Endothelial cell of umbilical vein (primary cell): Measurements from ENCODE around the gene TMPRSS6. TPM values are rescaled to one million over a fixed set of nuclear protein-coding genes. Genes with fewer than 3 reads are reported as not detected.

Source experiments
- BruUV-seq: library from RNA; stranded (reverse); fragments of 400-500 nt; replicated peaks from 2 replicates; lab custom pipeline; 2021; lab: Mats Ljungman, UMichigan
- CTCF ChIA-PET: fragments of 300-600, 350-600 bp; sonication (Branson Sonifier 250); formaldehyde crosslinking; loops from one replicate; lab custom pipeline; 2021; ENCODE audit warnings: antibody characterized with exemption, inconsistent platforms; lab: Charles Lee
- POLR2A ChIA-PET: fragments of 300-600, 350-600 bp; sonication (Branson Sonifier 250); formaldehyde crosslinking; loops from one replicate; lab custom pipeline; 2021; ENCODE audit warnings: antibody characterized with exemption, inconsistent platforms; lab: Charles Lee
- DNase-seq: peaks from one replicate; pipeline ENCODE4 v3.0.0-alpha.2; 2011; ENCODE audit warnings: low read depth, low spot score
- FAIRE-seq: peaks from 2 replicates; lab custom pipeline; 2011; peaks lifted over from hg19 to GRCh38; lab: Jason Lieb, UNC
- H2AFZ ChIP-seq: 2 replicates; pipeline ENCODE4 v1.6.0; 2012; ENCODE audit warnings: low read depth, low read length, control low read depth, inconsistent platforms
- H3K27ac ChIP-seq: 2 replicates; pipeline ENCODE4 v1.5.1; 2011; ENCODE audit warnings: low read depth, mild to moderate bottlenecking, control low read depth, low read length, moderate library complexity; ENCODE audit not compliant: insufficient read depth
- H3K27me3 ChIP-seq, 2 experiments: 2 replicates each; pipeline versions ENCODE4 v1.6.0 to v1.6.1; 2011; ENCODE audit warnings: low read length in 2 of 2, mixed read lengths in 1 of 2; ENCODE audit not compliant: control insufficient read depth in 2 of 2, insufficient read depth in 2 of 2
- H3K36me3 ChIP-seq, 2 experiments: 2 replicates in 1 of 2; 3 replicates in 1 of 2; pipeline ENCODE4 v1.5.1; 2011; ENCODE audit warnings: low read length in 2 of 2, mild to moderate bottlenecking in 1 of 2, moderate library complexity in 1 of 2; ENCODE audit not compliant: control insufficient read depth in 2 of 2, insufficient read depth in 2 of 2; ENCODE audit errors: extremely low read depth in 1 of 2
- H3K4me1 ChIP-seq: 3 replicates; pipeline ENCODE4 v1.5.1; 2011; ENCODE audit warnings: mild to moderate bottlenecking, low read length; ENCODE audit not compliant: control insufficient read depth, insufficient read depth; ENCODE audit errors: extremely low read depth
- H3K4me2 ChIP-seq: 2 replicates; pipeline ENCODE4 v1.6.1; 2011; ENCODE audit warnings: low read length, control low read depth, mixed read lengths; ENCODE audit not compliant: insufficient read depth
- H3K4me3 ChIP-seq, 3 experiments: fragments of 200-600 bp in 1 of 3; sonication (generic), shearing (Covaris generic) in 1 of 3; replicated peaks in 1 of 3; 2 replicates each; pipeline ENCODE4 v1.5.1; 2011 to 2016; ENCODE audit warnings: control low read depth in 3 of 3, low read length in 3 of 3, mild to moderate bottlenecking in 2 of 3, inconsistent platforms in 1 of 3, low read depth in 1 of 3, moderate library complexity in 1 of 3; ENCODE audit not compliant: insufficient read depth in 1 of 3
- H3K79me2 ChIP-seq: 2 replicates; pipeline ENCODE4 v1.6.0; 2012; ENCODE audit warnings: low read length, inconsistent platforms; ENCODE audit not compliant: control insufficient read depth, insufficient read depth
- H3K9ac ChIP-seq: replicated peaks from 2 replicates; pipeline ENCODE3; 2011; ENCODE audit warnings: low read length, control low read depth; ENCODE audit not compliant: insufficient read depth; ENCODE audit errors: extremely low read depth
- H3K9me1 ChIP-seq: replicated peaks from 3 replicates; pipeline ENCODE4 v1.6.0; 2011; ENCODE audit warnings: mild to moderate bottlenecking, low read length; ENCODE audit not compliant: control insufficient read depth, insufficient read depth; ENCODE audit errors: extremely low read depth
- H3K9me3 ChIP-seq: replicated peaks from 2 replicates; pipeline ENCODE4 v1.5.1; 2012; ENCODE audit warnings: low read length, inconsistent platforms; ENCODE audit not compliant: control insufficient read depth, insufficient read depth
- H4K20me1 ChIP-seq: replicated peaks from 2 replicates; pipeline ENCODE3; 2011; ENCODE audit warnings: mild to moderate bottlenecking, low read length; ENCODE audit not compliant: control insufficient read depth, insufficient read depth; ENCODE audit errors: extremely low read depth
- CTCF ChIP-seq, 2 donors: IDR thresholded peaks; 1 replicate in 1 of 2; 2 replicates in 1 of 2; pipeline ENCODE4 v1.5.1; 2011; ENCODE audit warnings: low read length in 2 of 2, mild to moderate bottlenecking in 2 of 2, moderate library complexity in 2 of 2, control low read depth in 1 of 2, inconsistent platforms in 1 of 2, low read depth in 1 of 2; ENCODE audit not compliant: insufficient read depth in 1 of 2; ENCODE audit errors: extremely low read depth in 1 of 2
- EZH2 ChIP-seq: IDR thresholded peaks from 2 replicates; pipeline ENCODE4 v1.6.1; 2012; ENCODE audit warnings: borderline replicate concordance, low read depth, mild to moderate bottlenecking, moderate library complexity, low read length, inconsistent platforms; ENCODE audit not compliant: severe bottlenecking
- FOS ChIP-seq: IDR thresholded peaks from 2 replicates; pipeline ENCODE4 v1.6.1; 2011; ENCODE audit warnings: mild to moderate bottlenecking, low read length, moderate library complexity, borderline replicate concordance; ENCODE audit not compliant: insufficient read depth
- GATA2 ChIP-seq: IDR thresholded peaks from 2 replicates; pipeline ENCODE4 v1.7.0; 2011; ENCODE audit warnings: low read depth, mild to moderate bottlenecking, moderate library complexity, mixed read lengths, low read length; ENCODE audit not compliant: insufficient read length, insufficient read depth
- JUN ChIP-seq: IDR thresholded peaks from 2 replicates; pipeline ENCODE4 v1.6.1; 2011; ENCODE audit warnings: borderline replicate concordance, low read depth; ENCODE audit not compliant: insufficient read length, insufficient read depth
- MYC ChIP-seq: IDR thresholded peaks from one replicate; pipeline ENCODE4 v1.6.1; 2011; ENCODE audit warnings: mild to moderate bottlenecking, low read depth, low read length
- POLR2A ChIP-seq: IDR thresholded peaks from 2 replicates; pipeline ENCODE4 v1.6.1; 2012; ENCODE audit warnings: low read depth, mild to moderate bottlenecking, control low read depth, low read length
- POLR2AphosphoS5 ChIP-seq: IDR thresholded peaks from 2 replicates; pipeline ENCODE4 v1.6.1; 2012; ENCODE audit warnings: low read depth, mild to moderate bottlenecking, control low read depth, low read length, moderate library complexity; ENCODE audit not compliant: insufficient read depth
- dilution Hi-C: fragments of 300-500 bp; cut with MboI; formaldehyde crosslinking; loops from one replicate; pipeline ENCODE4 v1.15.0; 2019; ENCODE audit warnings: low sequenced_read_pairs; ENCODE audit not compliant: extremely low pct_ligation_motif_present
- intact Hi-C: fragments of 100-400 bp; cut with micrococcal nuclease; formaldehyde crosslinking; loops from one replicate; pipeline ENCODE4 v1.10.0; 2022
- polyA plus RNA-seq, 4 experiments: library from polyadenylated mRNA; depleted of rRNA in 3 of 4; stranded (reverse) in 3 of 4; unstranded in 1 of 4; fragments of >200 nt; gene quantifications; 2 replicates each; pipeline versions ENCODE4 v1.2.1 to v1.2.3, GENCODE V29; 2011 to 2012; ENCODE audit warnings: missing spikeins in 1 of 4
- total RNA-seq: library from RNA; stranded (reverse); gene quantifications from 2 replicates; pipeline ENCODE4 v1.2.3, GENCODE V29; 2021
- TF ChIP-seq, protein P1 (sequence below): IDR thresholded peaks from 2 replicates; pipeline ENCODE4 v1.6.1; 2011; ENCODE audit not compliant: insufficient read depth, insufficient read length

The TMPRSS6 gene
- total and polyA plus RNA-seq, 2 donors (not counting 3 experiments of a cell fraction or from before 2014, with no cell fraction given), result not detected

- H3K4me1 ChIP-seq, result no peaks in the 10 kb centered on the region
- no peaks in the 10 kb centered on the region for H4K20me1 ChIP-seq
- no peak overlapping the region for H3K9ac ChIP-seq
- H3K27ac ChIP-seq, result no peak overlapping the region
- no TSS peak for BruUV-seq
- peaks cover 3 to 35% of the 10 kb centered on the region in 2 experiments for H3K36me3 ChIP-seq
- H3K9me1 ChIP-seq, result no peaks in the 10 kb centered on the region
- TF ChIP-seq POLR2A (no peak), GATA2 (no peak), FOS (no peak), EZH2 (no peak), CTCF (IDR thresholded peaks at IDR 0.05; ENCODE audit: extremely low read depth in 1 of 2, insufficient read depth in 1 of 2, low read depth in 1 of 2, low read length in 2 of 2) (no peak), MYC (no peak), JUN (no peak), POLR2AphosphoS5 (no peak)
- TF ChIP-seq, protein P1, sequence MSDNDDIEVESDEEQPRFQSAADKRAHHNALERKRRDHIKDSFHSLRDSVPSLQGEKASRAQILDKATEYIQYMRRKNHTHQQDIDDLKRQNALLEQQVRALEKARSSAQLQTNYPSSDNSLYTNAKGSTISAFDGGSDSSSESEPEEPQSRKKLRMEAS, result no peak
- no peaks in the 10 kb centered on the region for H3K9me3 ChIP-seq
- POLR2A ChIA-PET, result no interaction called here
- no peak overlapping the region for H3K4me2 ChIP-seq
- H3K4me3 ChIP-seq, result no peak overlapping the region
- H3K79me2 ChIP-seq, result no peaks in the 10 kb centered on the region
- no peaks in the 10 kb centered on the region for H3K27me3 ChIP-seq
- dilution Hi-C loops (no loop called here), intact Hi-C loops (no loop called here)
- CTCF ChIA-PET, result no interaction called here
- no peak overlapping the region for H2AFZ ChIP-seq
- DNase-seq (no peak), FAIRE-seq (no peak)
These were observed 49.5 kb downstream of the TMPRSS6 start for GRCh38 chr22:37059876-37060449.
